NCI-H446 (cell line): ENCODE data around the gene SLC39A7.
"Not testable (repeated sequence)": the region's sequence is repeated elsewhere in the genome, so short reads cannot be mapped to it uniquely, and the experiment has no call there.

Experiments used
- DNase-seq, 2 experiments: peaks; one replicate each; lab custom pipeline; 2025; lab: John Stamatoyannopoulos, UW

SLC39A7 gene

GRCh38 chr6:33205191-33206026 lies 4.7 kb downstream of the SLC39A7 start:
- DNase-seq, result no peak

- DNase-seq, result no peak
Measured at GRCh38 chr6:33206027-33206863, 5.6 kb downstream of the SLC39A7 start.

GRCh38 chr6:33206864-33207551 lies 6.3 kb downstream of the SLC39A7 start:
- no peak for DNase-seq

GRCh38 chr6:33207552-33208090 lies 7.0 kb downstream of the SLC39A7 start:
- peak in 1 of 2 experiments; percentile 15 for DNase-seq

- DNase-seq, result peak; percentile 73 to 81
Measured at GRCh38 chr6:33208091-33208967, 7.7 kb downstream of the SLC39A7 start, which contains the start of gene RING1. Gene RING1, plus strand, starts transcription at chr6:33208500. Its CDS starts 323 bp downstream, at chr6:33208823.

GRCh38 chr6:33209856-33210255 lies 9.2 kb downstream of the SLC39A7 start:
- no peak for DNase-seq

GRCh38 chr6:33211136-33211535 lies 10.5 kb downstream of the SLC39A7 start:
- DNase-seq, result no peak

- no peak for DNase-seq
Measured at GRCh38 chr6:33211666-33212422, 11.2 kb downstream of the SLC39A7 start.

- no peak for DNase-seq
Measured at GRCh38 chr6:33212857-33213165, 12.1 kb downstream of the SLC39A7 start.

GRCh38 chr6:33213166-33213988 lies 12.7 kb downstream of the SLC39A7 start:
- no peak for DNase-seq

GRCh38 chr6:33213989-33214335 lies 13.3 kb downstream of the SLC39A7 start:
- DNase-seq, result no peak

GRCh38 chr6:33215271-33216116 lies 14.8 kb downstream of the SLC39A7 start:
- no peak for DNase-seq

- no peak for DNase-seq
Measured at GRCh38 chr6:33216117-33216649, 15.5 kb downstream of the SLC39A7 start.

GRCh38 chr6:33217246-33217645 lies 16.6 kb downstream of the SLC39A7 start:
- DNase-seq, result no peak

GRCh38 chr6:33217681-33218080 lies 17.0 kb downstream of the SLC39A7 start:
- DNase-seq, result no peak

- DNase-seq, result not testable (repeated sequence)
Measured at GRCh38 chr6:33226503-33227120, 25.9 kb downstream of the SLC39A7 start.

- no peak for DNase-seq
Measured at GRCh38 chr6:33235221-33235634, 34.6 kb downstream of the SLC39A7 start.

- no peak for DNase-seq
Measured at GRCh38 chr6:33236328-33236727, 35.7 kb downstream of the SLC39A7 start.
